Cardiac muscle cell (in vitro differentiated cells and primary cell): ENCODE measurements around the gene SPTLC3. TPM values are rescaled to one million over a fixed set of nuclear protein-coding genes. Genes with fewer than 3 reads are reported as not detected.
A peak's percentile ranks its signal among the peaks of the same experiment; 100 is the strongest.

Experiments
- DNase-seq, 2 donors: peaks; one replicate each; pipeline versions ENCODE4 v3.0.0 to v3.0.0-alpha.2; 2010 to 2017; ENCODE audit warnings: low read depth in 1 of 2, low spot score in 1 of 2
- H3K27ac ChIP-seq: fragments of 200-600 bp; sonication (generic); 2 replicates; pipeline ENCODE4 v1.5.1; 2016
- H3K27me3 ChIP-seq: fragments of 200-600 bp; sonication (generic); 2 replicates; pipeline ENCODE4 v1.6.0; 2016; ENCODE audit warnings: control low read depth
- H3K36me3 ChIP-seq: fragments of 200-600 bp; sonication (generic); 2 replicates; pipeline ENCODE4 v1.5.1; 2016; ENCODE audit warnings: control low read depth
- H3K4me1 ChIP-seq: fragments of 200-600 bp; sonication (generic); 2 replicates; pipeline ENCODE4 v1.8.1; 2017; ENCODE audit warnings: low read depth, mild to moderate bottlenecking, mixed run types
- H3K4me3 ChIP-seq: fragments of 200-600 bp; sonication (generic); 2 replicates; pipeline ENCODE4 v1.5.1; 2016; ENCODE audit warnings: mild to moderate bottlenecking
- H3K9me3 ChIP-seq: fragments of 200-600 bp; sonication (generic); 2 replicates; pipeline ENCODE4 v1.5.1; 2017; ENCODE audit warnings: low read depth, mild to moderate bottlenecking, control low read depth
- polyA plus RNA-seq: library from polyadenylated mRNA; unstranded; fragments of >200 nt; fragmentation: Nextera tagmentation; extraction: Ambion mirVana; gene quantifications from 2 replicates; pipeline ENCODE4 v1.2.1, GENCODE V29; 2016
- total RNA-seq: library from RNA; depleted of rRNA; stranded (reverse); fragments of >200 nt; gene quantifications from 2 replicates; pipeline ENCODE4 v1.2.3, GENCODE V29; 2016
- TF ChIP-seq, protein P1 (sequence below): IDR thresholded peaks from 2 replicates; pipeline ENCODE4 v1.5.1; 2012; ENCODE audit warnings: low read depth, mild to moderate bottlenecking, low read length

Gene SPTLC3
- total and polyA plus RNA-seq, 2 experiments from 2014 or later, result 2.2 to 6.2 TPM

DNA sequence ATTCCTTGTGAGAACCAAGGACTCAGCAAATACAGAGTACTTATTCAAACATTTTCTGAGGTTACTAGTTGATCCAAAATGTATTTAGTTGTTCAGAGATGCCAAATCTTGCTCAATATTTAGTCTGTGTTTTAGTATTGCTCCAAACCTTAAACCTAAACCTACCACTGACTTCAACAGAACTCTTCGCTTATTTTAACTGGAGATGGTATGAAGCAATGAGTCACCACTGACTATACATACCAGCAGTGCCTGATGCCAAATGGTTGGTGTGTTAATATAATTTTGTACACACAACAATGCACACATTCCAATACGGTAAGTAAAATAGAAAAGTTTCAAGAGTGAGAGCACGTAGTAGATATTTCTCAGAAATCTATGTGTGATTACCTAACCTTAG lies 1.9 kb upstream of the SPTLC3 start:
- H3K4me3 ChIP-seq, result no peak overlapping the region
- no peaks in the 10 kb centered on the region for H3K9me3 ChIP-seq
- H3K4me1 ChIP-seq, result peaks cover 7% of the 10 kb centered on the region
- no peaks in the 10 kb centered on the region for H3K36me3 ChIP-seq
- peak in 1 of 2 donors; percentile 24 for DNase-seq
- H3K27me3 ChIP-seq, result no peaks in the 10 kb centered on the region
- no peak overlapping the region for H3K27ac ChIP-seq
- TF ChIP-seq, protein P1, sequence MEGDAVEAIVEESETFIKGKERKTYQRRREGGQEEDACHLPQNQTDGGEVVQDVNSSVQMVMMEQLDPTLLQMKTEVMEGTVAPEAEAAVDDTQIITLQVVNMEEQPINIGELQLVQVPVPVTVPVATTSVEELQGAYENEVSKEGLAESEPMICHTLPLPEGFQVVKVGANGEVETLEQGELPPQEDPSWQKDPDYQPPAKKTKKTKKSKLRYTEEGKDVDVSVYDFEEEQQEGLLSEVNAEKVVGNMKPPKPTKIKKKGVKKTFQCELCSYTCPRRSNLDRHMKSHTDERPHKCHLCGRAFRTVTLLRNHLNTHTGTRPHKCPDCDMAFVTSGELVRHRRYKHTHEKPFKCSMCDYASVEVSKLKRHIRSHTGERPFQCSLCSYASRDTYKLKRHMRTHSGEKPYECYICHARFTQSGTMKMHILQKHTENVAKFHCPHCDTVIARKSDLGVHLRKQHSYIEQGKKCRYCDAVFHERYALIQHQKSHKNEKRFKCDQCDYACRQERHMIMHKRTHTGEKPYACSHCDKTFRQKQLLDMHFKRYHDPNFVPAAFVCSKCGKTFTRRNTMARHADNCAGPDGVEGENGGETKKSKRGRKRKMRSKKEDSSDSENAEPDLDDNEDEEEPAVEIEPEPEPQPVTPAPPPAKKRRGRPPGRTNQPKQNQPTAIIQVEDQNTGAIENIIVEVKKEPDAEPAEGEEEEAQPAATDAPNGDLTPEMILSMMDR, result no peak

DNA sequence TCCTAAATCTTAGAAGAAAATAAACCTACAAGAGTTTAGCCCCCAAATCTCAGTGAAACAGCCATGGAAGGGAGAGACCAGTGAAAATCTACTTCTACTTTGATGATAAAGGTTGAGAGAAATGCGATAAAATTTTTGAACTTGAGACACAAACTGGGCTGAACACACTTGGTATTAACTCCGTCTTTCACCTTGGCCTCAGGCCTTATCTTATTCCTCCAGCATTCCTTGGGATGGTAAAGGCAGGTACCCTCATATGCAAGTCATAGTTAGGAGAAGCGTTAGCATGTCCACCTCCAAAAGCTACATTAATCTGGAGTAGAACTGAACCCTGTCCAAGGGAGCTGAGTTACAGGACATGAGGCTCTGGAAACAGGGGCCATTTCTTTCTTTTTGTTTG lies 1.2 kb upstream of the SPTLC3 start:
- no peak for DNase-seq
- H3K4me3 ChIP-seq, result no peak overlapping the region
- H3K27me3 ChIP-seq, result no peaks in the 10 kb centered on the region
- H3K4me1 ChIP-seq, result peaks cover 8% of the 10 kb centered on the region
- no peaks in the 10 kb centered on the region for H3K36me3 ChIP-seq
- TF ChIP-seq, protein P1, result no peak
- H3K9me3 ChIP-seq, result no peaks in the 10 kb centered on the region
- no peak overlapping the region for H3K27ac ChIP-seq

DNA sequence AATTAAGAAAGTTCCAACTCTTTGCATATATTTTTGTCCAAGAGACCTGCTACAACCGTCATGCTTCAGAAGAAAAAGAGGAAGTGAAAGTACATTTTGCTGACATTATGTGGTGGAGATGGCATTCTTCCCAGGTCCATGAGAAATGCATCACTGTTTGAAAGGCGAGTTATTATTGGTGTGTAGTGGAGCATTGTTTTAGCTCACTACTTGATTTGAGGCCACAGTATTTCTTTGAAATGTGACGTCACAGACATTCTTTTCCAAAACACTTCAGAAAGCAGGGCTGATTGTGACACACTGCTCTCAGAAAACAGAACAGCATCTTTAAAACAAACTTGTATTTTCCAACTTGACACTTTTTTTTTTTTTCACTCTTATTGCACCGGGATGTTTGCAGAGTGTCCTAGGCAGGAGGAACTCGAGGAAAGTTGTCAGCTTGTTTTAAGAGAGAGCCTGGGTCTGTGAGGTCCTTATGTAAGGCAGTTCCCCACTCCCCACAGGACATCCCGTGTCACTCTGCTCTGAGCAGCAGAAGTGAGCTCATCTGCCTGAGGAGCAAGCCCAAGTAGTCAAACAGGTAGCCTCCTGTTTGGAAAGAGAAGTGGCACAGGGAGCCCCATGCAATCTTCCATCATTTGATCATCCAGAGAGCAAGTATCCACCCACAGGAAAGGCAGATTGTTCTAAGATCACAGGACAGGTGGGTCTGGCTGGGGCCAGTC lies 1.1 kb downstream of the SPTLC3 start:
- H3K4me3 ChIP-seq, result peak overlapping the region; percentile 24
- peak in 1 of 2 donors; percentile 97 for DNase-seq
- H3K27ac ChIP-seq, result peak overlapping the region; percentile 67

DNA sequence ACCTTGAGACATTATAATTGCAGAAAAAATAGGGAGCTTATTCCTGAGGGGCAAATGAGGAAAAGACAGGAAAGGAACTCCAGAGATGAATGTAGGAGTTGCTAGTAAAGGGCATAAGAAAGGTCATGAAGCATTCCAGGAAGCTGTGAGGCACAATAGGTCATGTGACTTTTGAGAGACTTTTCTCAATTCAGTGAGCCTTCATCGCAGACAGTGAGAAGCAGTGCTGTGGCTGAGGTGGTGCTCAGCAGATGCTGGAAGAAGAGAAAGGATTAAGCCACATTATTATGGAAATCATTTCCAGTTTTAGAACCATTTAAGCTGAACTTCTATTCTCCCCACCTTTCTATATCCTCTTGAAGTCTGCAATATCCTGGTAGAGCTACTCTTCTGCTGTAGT lies 4.1 kb downstream of the SPTLC3 start:
- TF ChIP-seq, protein P1, result no peak

More for the DNA sequence above, 1.1 kb downstream of the SPTLC3 start:
- no peaks in the 10 kb centered on the region for H3K9me3 ChIP-seq
- TF ChIP-seq, protein P1, result no peak
- no peaks in the 10 kb centered on the region for H3K27me3 ChIP-seq
- H3K36me3 ChIP-seq, result no peaks in the 10 kb centered on the region
- peaks cover 18% of the 10 kb centered on the region for H3K4me1 ChIP-seq

DNA sequence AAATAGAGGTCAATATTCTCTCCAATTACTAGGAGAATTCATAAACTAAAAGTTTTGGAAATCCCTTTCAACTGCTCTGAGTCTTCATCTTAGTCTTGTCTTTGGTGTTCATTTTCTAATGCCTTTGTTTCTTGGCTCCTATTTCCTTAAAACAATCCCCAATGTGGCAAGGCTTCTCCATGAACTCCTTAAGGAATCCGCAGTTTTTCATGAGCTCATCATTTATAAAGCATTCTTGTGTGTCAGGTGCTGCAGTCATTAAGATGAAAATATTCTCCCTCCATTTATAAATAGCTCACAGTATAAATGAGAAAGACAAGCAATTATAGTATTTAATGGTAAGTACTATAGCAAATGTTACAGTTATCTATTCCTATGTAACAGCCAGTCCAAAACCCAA lies 4.6 kb downstream of the SPTLC3 start:
- Histone ChIP-seq H3K36me3 (no peaks in the 10 kb centered on the region), H3K27me3 (no peaks in the 10 kb centered on the region), H3K9me3 (no peaks in the 10 kb centered on the region), H3K27ac (no peak overlapping the region), H3K4me1 (peaks cover 18% of the 10 kb centered on the region), H3K4me3 (no peak overlapping the region)
- DNase-seq, result no peak
- TF ChIP-seq, protein P1, result no peak

More for the DNA sequence above, 4.1 kb downstream of the SPTLC3 start:
- no peaks in the 10 kb centered on the region for H3K9me3 ChIP-seq
- H3K27me3 ChIP-seq, result no peaks in the 10 kb centered on the region
- H3K27ac ChIP-seq, result no peak overlapping the region
- peak in 1 of 2 donors; percentile 36 for DNase-seq
- H3K4me1 ChIP-seq, result peaks cover 18% of the 10 kb centered on the region
- no peaks in the 10 kb centered on the region for H3K36me3 ChIP-seq
- H3K4me3 ChIP-seq, result no peak overlapping the region
